Sigmoid colon (tissue), 3 donors: Measurements from ENCODE around the gene SLC45A2.
"Not testable (repeated sequence)": the region's sequence is repeated elsewhere in the genome, so short reads cannot be mapped to it uniquely, and the experiment has no call there.

ENCODE experiments used
- POLR2A ChIP-seq, 2 donors: fragments of 450-650 bp; IDR thresholded peaks; one replicate each; pipeline ENCODE4 v1.6.1; 2016; ENCODE audit warnings: antibody characterized with exemption in 2 of 2, mild to moderate bottlenecking in 2 of 2, moderate library complexity in 2 of 2
- TF ChIP-seq, protein P1 (sequence below), 4 experiments: fragments of 450-650 bp in 3 of 4; fragments of 200-600 bp in 1 of 4; IDR thresholded peaks; one replicate each; pipeline ENCODE4 v1.5.1; 2016 to 2019; ENCODE audit warnings: antibody characterized with exemption in 4 of 4, mild to moderate bottlenecking in 3 of 4, moderate library complexity in 2 of 4

DNA sequence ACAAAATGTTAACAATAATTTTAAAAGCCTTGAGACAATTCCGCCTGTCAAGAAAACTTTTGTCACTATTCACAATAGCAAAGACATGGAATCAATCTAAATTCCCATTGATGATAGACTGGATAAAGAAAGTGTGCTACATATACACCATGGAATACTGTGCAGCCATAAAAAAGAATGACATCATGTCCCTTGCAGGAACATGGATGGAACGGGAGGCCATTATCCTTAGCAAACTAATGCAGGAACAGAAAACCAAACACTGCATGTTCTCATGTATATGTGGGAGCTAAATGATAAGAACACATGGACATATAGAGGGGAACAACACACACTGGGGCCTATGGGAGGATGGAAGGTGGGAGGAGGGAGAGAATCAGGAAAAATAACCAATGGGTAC is 46.1 kb upstream of the SLC45A2 start:
- TF ChIP-seq, protein P1, sequence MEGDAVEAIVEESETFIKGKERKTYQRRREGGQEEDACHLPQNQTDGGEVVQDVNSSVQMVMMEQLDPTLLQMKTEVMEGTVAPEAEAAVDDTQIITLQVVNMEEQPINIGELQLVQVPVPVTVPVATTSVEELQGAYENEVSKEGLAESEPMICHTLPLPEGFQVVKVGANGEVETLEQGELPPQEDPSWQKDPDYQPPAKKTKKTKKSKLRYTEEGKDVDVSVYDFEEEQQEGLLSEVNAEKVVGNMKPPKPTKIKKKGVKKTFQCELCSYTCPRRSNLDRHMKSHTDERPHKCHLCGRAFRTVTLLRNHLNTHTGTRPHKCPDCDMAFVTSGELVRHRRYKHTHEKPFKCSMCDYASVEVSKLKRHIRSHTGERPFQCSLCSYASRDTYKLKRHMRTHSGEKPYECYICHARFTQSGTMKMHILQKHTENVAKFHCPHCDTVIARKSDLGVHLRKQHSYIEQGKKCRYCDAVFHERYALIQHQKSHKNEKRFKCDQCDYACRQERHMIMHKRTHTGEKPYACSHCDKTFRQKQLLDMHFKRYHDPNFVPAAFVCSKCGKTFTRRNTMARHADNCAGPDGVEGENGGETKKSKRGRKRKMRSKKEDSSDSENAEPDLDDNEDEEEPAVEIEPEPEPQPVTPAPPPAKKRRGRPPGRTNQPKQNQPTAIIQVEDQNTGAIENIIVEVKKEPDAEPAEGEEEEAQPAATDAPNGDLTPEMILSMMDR (IDR thresholded peaks at IDR 0.05) = not testable (repeated sequence)
- not testable (repeated sequence) for TF ChIP-seq POLR2A (IDR thresholded peaks at IDR 0.05)
